ENCODE results near the gene ZFAND6. TPM values are rescaled to one million over a fixed set of nuclear protein-coding genes. Genes with fewer than 3 reads are reported as not detected.
"Not testable (repeated sequence)": the region's sequence is repeated elsewhere in the genome, so short reads cannot be mapped to it uniquely, and the experiment has no call there.

ZFAND6 gene
- polyA plus RNA-seq (ENCODE audit: insufficient read length in 4 of 4) = 100 to 1,000 TPM in 3 of 4 donors, 10 to 100 TPM in 1; 95.6 to 130 (median 115) TPM

- DNase-seq (ENCODE audit: low read depth in 4 of 4, low spot score in 3 of 4) = peak; percentile 84 to 93 (median 92)
Observed at GRCh38 chr15:80058851-80059785, at the start of gene ZFAND6. TSS of gene ZFAND6 (plus strand) at chr15:80059676. CDS start at chr15:80120345, 60,669 bp downstream.

GRCh38 chr15:80010131-80010673 lies 49.3 kb upstream of the ZFAND6 start:
- DNase-seq (ENCODE audit: low read depth in 4 of 4, low spot score in 3 of 4) = no peak

DNA sequence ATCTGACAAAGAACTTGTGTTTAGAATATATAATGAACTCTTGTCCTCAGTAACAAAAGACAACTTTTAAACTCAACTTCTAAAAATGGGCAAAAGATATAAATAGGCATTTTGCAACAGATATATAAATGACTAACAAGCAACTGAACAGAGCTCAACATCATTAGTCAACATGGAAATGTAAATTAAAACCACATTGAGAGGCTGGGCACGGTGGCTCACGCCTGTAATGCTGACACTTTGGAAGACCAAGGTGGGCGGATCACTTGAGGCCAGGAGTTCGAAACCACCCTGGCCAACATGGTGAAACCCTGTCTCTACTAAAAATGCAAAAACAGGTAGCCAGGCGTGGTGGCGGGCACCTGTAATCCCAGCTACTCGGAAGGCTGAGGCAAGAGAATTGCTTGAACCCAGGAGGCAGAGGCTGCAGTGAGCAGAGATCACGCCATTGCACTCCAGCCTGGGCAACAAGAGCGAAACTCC lies 48.4 kb upstream of the ZFAND6 start:
- not testable (repeated sequence) for DNase-seq (ENCODE audit: low read depth in 4 of 4, low spot score in 3 of 4)

GRCh38 chr15:80011596-80011995 lies 47.9 kb upstream of the ZFAND6 start:
- DNase-seq (ENCODE audit: low read depth in 4 of 4, low spot score in 3 of 4) = no peak

GRCh38 chr15:80012060-80012726 lies 47.3 kb upstream of the ZFAND6 start:
- no peak for DNase-seq (ENCODE audit: low read depth in 4 of 4, low spot score in 3 of 4)

DNA sequence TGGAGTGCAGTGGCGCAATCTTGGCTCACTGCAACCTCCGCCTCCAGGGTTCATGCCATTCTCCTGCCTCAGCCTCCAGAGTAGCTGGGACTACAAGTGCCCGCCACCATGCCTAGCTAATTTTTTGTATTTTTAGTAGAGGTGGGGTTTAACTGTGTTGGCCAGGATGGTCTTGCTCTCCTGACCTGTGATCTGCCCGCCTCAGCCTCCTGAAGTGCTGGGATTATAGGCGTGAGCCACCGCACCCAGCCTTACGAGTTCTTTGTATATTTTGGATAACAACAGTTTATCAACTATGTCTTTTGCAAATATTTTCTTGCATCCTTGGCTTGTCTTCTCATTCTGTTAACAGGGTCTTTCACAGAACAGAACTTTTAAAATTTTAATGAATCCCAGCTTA lies 45.3 kb upstream of the ZFAND6 start:
- DNase-seq (ENCODE audit: low read depth in 4 of 4, low spot score in 3 of 4) = not testable (repeated sequence)

DNA sequence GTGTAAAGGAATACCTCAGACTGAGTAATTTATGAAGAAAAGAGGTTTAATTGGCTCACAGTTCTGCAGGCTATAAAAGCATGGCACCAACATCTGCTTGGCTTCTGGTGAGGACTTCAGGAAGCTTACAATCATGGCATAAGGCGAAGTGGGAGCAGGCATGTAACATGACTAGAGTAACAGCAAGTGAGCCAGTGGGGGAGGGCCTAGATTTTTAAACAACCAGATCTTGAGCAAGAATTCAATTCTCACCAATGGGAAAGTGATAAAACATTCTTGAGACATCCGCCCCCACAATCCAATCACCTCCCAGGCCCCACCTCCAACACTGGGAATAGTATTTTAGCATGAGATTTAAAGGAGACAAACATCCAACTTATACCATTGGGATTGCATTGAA lies 44.3 kb upstream of the ZFAND6 start:
- DNase-seq (ENCODE audit: low read depth in 4 of 4, low spot score in 3 of 4) = no peak

DNA sequence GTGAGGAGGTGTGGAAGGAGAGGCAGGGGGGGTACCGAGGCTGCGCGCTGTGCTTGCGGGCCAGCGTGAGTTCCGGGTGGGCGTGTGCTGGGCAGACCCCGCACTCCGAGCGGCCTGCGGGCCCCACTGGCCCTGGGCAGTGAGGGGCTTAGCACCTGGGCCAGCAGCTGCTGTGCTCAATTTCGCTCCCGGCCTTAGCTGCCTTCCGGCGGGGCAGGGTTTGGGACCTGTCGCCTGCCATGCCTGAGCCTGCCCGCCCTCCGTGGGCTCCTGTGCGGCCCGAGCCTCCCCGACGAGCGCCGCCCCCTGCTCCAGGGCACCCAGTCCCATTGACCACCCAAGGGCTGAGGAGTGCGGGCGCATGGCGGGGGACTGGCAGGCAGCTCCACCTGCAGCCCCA lies 43.0 kb upstream of the ZFAND6 start:
- DNase-seq (ENCODE audit: low read depth in 4 of 4, low spot score in 3 of 4) = not testable (repeated sequence)

DNA sequence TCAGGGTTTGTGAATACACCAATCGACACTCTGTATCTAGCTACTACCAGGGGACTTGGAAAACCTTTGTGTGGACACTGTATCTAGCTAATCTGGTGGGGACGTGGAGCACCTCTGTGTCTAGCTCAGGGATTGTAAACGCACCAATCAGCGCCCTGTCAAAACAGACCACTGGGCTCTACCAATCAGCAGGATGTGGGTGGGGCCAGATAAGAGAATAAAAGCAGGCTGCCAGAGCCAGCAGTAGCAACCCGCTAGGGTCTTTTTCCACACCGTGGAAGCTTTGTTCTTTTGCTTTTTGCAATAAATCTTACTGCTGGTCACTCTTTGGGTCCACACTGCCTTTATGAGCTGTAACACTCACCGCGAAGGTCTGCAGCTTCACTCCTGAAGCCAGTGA lies 42.3 kb upstream of the ZFAND6 start:
- DNase-seq (ENCODE audit: low read depth in 4 of 4, low spot score in 3 of 4) = not testable (repeated sequence)

GRCh38 chr15:80019168-80019745 lies 40.2 kb upstream of the ZFAND6 start:
- no peak for DNase-seq (ENCODE audit: low read depth in 4 of 4, low spot score in 3 of 4)

GRCh38 chr15:80020149-80020548 lies 39.3 kb upstream of the ZFAND6 start:
- not testable (repeated sequence) for DNase-seq (ENCODE audit: low read depth in 4 of 4, low spot score in 3 of 4)

DNA sequence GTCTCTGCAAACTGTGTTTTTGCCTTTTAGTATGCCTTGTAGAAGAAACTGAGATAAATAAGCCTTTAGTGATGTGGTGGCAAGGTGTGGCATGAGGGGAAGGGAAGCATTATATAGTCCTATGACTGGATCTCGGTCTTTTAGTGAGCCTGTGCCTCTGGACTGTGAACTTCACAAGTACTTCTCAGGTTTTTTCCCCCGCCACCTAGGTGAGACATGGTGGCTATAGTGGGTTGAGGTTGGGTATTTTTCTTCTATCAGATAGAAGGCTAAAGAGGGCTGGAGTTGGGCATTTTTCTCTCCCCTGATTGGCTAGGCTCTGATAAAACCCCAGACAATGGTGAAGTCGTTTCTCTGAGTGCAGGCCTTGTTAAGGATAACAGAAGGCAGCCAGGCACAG lies 38.7 kb upstream of the ZFAND6 start:
- no peak for DNase-seq (ENCODE audit: low read depth in 4 of 4, low spot score in 3 of 4)

DNA sequence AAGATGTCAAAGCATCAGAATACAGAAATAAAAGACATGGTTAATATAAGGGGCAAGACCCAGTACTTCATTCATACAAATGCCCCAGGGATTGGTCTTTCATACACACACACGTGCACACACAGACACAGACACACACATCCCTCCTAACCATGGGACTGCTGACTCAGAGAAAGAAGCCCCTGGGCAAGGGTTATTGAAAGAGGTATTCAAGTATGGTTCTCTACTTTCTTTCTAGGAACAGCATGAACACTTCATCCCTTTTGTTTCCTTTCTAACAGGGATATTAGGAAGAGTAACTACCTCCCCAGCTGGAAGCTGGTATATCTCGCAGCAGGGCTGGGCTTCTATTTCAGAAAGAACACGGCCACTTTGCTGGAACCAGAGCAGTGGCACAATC lies 33.2 kb upstream of the ZFAND6 start:
- DNase-seq (ENCODE audit: low read depth in 4 of 4, low spot score in 3 of 4) = no peak

DNA sequence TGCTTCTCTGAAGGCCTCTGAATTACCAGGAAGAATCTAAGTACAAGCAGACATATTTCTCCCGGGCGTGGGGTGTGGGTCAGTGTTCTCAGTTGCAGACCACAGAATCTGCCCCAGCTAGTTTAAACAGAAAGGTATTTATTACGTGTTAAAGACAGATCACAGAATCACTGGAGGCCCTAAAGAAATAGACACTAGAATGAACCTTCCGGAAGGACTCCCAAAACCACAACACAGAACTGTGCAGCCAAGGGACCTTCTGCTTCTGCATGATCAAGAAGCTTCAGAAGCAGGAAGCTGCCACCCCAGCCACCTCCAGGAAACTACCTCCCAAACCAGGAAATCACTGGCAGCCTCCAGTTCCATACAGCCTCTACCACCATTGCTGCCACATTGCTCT lies 32.7 kb upstream of the ZFAND6 start:
- no peak for DNase-seq (ENCODE audit: low read depth in 4 of 4, low spot score in 3 of 4)

DNA sequence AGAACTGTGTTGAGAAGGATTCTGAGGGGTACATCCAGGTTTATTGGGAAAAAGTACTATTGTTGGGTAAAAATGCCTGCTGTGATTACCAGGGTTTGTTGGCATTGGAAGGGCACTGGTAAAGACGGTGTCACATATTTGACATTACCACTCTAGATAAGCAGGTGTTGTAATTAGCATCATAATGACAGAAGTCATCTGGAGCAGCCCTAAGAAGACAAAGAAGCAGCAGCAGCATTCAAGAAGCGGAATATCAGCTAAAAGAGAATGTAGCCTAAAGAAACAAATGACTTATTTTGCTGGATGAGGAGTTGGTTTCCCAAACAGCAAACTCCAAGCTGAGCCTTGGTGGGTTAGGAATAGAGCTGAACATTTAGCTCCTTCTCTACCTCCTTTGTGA lies 30.5 kb upstream of the ZFAND6 start:
- DNase-seq (ENCODE audit: low read depth in 4 of 4, low spot score in 3 of 4) = no peak

DNA sequence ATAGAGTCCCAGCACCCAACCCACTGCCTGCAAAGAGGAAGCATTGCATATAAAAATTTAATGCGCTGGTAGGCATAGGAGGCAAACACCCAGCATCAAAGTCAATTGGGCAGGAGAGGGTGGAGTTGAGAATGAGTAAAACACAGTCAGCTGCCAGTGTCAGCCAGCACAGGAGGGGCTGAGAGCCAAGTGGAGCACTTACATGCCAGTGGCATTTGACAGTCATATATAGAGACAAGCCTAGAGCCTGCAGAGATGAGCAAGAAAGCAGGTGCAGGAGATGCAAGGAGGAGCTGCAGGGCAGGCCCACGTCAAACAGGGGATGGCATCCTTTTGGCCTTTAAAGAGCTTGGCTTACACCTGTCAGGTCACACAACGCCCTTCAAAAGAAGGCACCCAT lies 27.6 kb upstream of the ZFAND6 start:
- no peak for DNase-seq (ENCODE audit: low read depth in 4 of 4, low spot score in 3 of 4)

DNA sequence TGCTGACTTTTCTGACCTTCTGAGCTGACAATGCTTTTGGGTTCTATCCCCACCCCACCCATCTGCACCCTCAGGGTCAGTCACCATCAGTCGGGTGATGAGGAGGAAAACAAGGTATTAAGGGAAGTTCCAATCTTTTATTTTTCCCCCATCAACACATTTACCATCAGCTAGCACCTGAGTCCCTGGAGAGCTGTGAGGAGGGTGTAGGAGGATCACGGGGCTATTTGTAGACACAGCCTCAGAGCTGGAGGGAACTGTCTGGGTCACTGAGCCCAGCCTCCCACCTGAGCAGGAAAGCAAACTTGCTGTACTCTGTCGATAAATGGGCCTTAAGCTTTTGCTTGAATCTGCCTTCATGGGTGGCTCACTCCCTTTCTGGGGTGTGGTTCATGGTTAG lies 24.8 kb upstream of the ZFAND6 start:
- no peak for DNase-seq (ENCODE audit: low read depth in 4 of 4, low spot score in 3 of 4)

DNA sequence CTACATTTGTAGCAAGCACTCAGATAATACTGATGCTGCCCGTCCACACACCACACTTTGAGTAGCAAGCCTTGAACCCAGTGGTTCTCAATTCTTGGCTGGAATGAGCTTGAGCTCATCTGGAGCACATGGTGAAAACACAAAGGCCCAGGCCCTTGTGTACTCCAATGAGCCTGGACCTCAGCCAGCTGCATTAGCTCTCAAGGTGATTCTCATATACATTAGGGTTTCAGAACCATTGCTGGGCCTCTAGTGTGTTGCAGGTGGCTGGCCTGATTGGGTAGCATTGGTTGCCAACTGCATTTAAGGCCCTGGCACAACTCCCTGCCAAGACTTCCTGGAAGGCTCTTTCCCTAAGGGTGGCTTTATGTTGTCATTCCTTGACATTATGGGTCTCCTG lies 23.4 kb upstream of the ZFAND6 start:
- no peak for DNase-seq (ENCODE audit: low read depth in 4 of 4, low spot score in 3 of 4)

DNA sequence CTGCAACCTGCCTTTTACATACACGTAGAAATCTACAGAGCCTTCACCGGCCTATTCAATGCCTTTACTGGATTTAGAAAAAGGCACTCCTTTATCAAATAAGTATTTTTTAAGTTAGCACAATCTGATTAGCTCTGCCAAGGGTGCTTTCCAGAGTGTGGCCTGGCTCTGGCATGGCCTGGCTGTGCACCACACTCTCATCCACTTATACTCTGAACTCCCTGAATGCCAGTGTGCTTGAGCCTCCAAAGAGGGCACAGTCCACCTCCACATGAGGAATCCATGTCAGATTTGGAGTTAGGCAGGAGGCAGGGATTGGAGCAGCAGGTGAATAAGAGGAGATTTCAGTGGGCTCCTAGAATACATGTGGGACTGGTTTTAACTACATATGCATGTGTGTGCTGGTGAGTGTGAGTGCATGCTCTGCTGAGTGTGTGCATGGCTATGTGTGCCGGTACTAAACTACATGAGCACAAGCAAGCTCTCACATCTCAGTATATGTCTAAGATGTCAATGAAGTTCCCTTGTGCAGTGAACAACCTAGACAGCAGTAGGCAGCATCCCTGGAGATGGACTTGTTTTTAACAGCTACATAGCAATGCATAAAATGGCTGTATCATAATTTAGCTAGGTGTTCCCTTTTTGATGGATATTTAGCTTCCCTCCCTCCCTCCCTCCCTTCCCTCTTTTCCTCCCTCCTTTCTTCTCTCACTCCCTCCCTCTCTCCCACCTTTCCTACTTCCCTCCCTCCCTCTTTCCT lies 17.8 kb upstream of the ZFAND6 start:
- DNase-seq (ENCODE audit: low read depth in 4 of 4, low spot score in 3 of 4) = no peak

GRCh38 chr15:80042568-80042967 lies 16.9 kb upstream of the ZFAND6 start:
- DNase-seq (ENCODE audit: low read depth in 4 of 4, low spot score in 3 of 4) = no peak

Measured in left renal pelvis (tissue), 4 donors.